Ovary (tissue), 9 donors: ENCODE measurements around the gene PPP6R2. TPM values are rescaled to one million over a fixed set of nuclear protein-coding genes. Genes with fewer than 3 reads are reported as not detected.

Source experiments
- DNase-seq, 5 donors: peaks; one replicate each; pipeline ENCODE4 v3.0.0-alpha.2; 2019 to 2020
- H3K27ac ChIP-seq, 2 donors: fragments of 200-600 bp; one replicate each; pipeline versions ENCODE4 v1.5.1 to v1.8.0; 2019 to 2022
- H3K27me3 ChIP-seq: fragments of 200-600 bp; one replicate; pipeline ENCODE4 v1.8.0; 2022
- H3K36me3 ChIP-seq: fragments of 200-600 bp; sonication (generic); one replicate; pipeline ENCODE4 v1.5.1; 2019
- H3K4me1 ChIP-seq: one replicate; pipeline ENCODE4 v1.8.1; 2013; ENCODE audit warnings: mild to moderate bottlenecking, moderate library complexity; ENCODE audit not compliant: insufficient read depth
- H3K4me3 ChIP-seq: fragments of 200-600 bp; sonication (generic); one replicate; pipeline ENCODE4 v1.5.1; 2017
- H3K9me3 ChIP-seq, 2 donors: fragments of 200-600 bp in 1 of 2; sonication (generic) in 1 of 2; one replicate each; pipeline versions ENCODE4 v1.5.1 to v1.8.1; 2013 to 2019; ENCODE audit warnings: mild to moderate bottlenecking in 1 of 2, moderate library complexity in 1 of 2
- CTCF ChIP-seq, 3 donors: fragments of 450-650 bp in 2 of 3; fragments of 200-600 bp in 1 of 3; IDR thresholded peaks; one replicate each; pipeline versions ENCODE4 v1.5.1 to v1.8.0; 2016 to 2022; ENCODE audit warnings: antibody characterized with exemption in 3 of 3, mild to moderate bottlenecking in 1 of 3
- EP300 ChIP-seq: sonication (generic); formaldehyde crosslinking; IDR thresholded peaks from one replicate; pipeline ENCODE4 v1.6.1; 2017; ENCODE audit warnings: antibody characterized with exemption
- POLR2A ChIP-seq: fragments of 450-650 bp; IDR thresholded peaks from one replicate; pipeline ENCODE4 v1.6.1; 2017; ENCODE audit warnings: antibody characterized with exemption, mild to moderate bottlenecking, moderate library complexity
- WGBS, 3 donors: extraction: QIAGEN DNeasy Blood & Tissue Kit in 1 of 3; methylation state at CpG; one replicate each; pipeline versions ENCODE4 v1.1.5 to v1.1.7; 2013 to 2017; 5-methylcytosine and 5-hydroxymethylcytosine counted together
- intact Hi-C, 4 donors: fragments of 100-400 bp; cut with DNase I; formaldehyde crosslinking; loops; one replicate each; pipeline versions ENCODE4 v1.11.0 to v1.15.1; 2022 to 2023
- polyA plus RNA-seq, 2 donors: library from polyadenylated mRNA; stranded (reverse); fragments of 200-250 nt in 1 of 2; fragments of 350-450 nt in 1 of 2; fragmentation: Illumina TruSeq in 1 of 2; extraction: RNeasy Lipid Tissue Mini Kit (QIAGEN cat#74804) in 1 of 2; gene quantifications; one replicate each; pipeline ENCODE4 v1.2.3, GENCODE V29; 2013 to 2014
- total RNA-seq, 7 donors: library from RNA; depleted of rRNA in 2 of 7; stranded (reverse); fragments of >200 nt in 2 of 7; fragmentation: NEBNext Ultra II Directional in 3 of 7; extraction: Animal tissue kit (Norgen Biotek cat#: 25700) in 3 of 7; gene quantifications; one replicate each; pipeline versions ENCODE4 v1.1.0 to v1.2.4, GENCODE V29; 2016 to 2023
- donor health status: DM: no; HTN: no; CAD: no; lungs with moderate emphysema.
- donor health status: DM: no; HTN: no; CAD: no.
- donor health status: Bipolar disorder and iron deficiency.
- donor health status: DM: yes; HTN: yes; CAD: no.
- donor health status: DM: no; HTN: no; CAD: no.
- donor health status: DM: yes; HTN: yes; CAD: no.

The PPP6R2 gene
- total and polyA plus RNA-seq, 9 donors: 8.2 to 52.9 (median 35.1) TPM

- no peak overlapping the region for H3K4me3 ChIP-seq
- no peaks in the 10 kb centered on the region for H3K9me3 ChIP-seq
- no peak for TF ChIP-seq POLR2A
- TF ChIP-seq EP300: no peak
- no peaks in the 10 kb centered on the region for H3K36me3 ChIP-seq
- no peaks in the 10 kb centered on the region for H3K4me1 ChIP-seq
- H3K27me3 ChIP-seq: peaks cover 9% of the 10 kb centered on the region
- intact Hi-C loops: no loop called here
- no peak overlapping the region for H3K27ac ChIP-seq
- WGBS, 3 donors: 37 to 52% (median 45%) methylated on average over 29 to 35 of the region's 35 CpGs
- DNase-seq: no peak
Observed at GRCh38 chr22:50482107-50483074, 139.3 kb downstream of the PPP6R2 start.

GRCh38 chr22:50483106-50483505, 140.0 kb downstream of the PPP6R2 start:
- Histone ChIP-seq H3K27ac (no peak overlapping the region), H3K27me3 (peaks cover 9% of the 10 kb centered on the region), H3K4me3 (no peak overlapping the region), H3K9me3 (no peaks in the 10 kb centered on the region), H3K4me1 (no peaks in the 10 kb centered on the region), H3K36me3 (no peaks in the 10 kb centered on the region)
- TF ChIP-seq CTCF (IDR thresholded peaks at IDR 0.05) (no peak), EP300 (no peak), POLR2A (no peak)
- WGBS, 3 donors: 71 to 83% (median 77%) methylated on average over 10 of the region's 10 CpGs
- DNase-seq: no peak
- intact Hi-C loops: no loop called here

- no peak overlapping the region for H3K27ac ChIP-seq
- no peaks in the 10 kb centered on the region for H3K4me1 ChIP-seq
- no peaks in the 10 kb centered on the region for H3K36me3 ChIP-seq
- TF ChIP-seq POLR2A: no peak
- TF ChIP-seq EP300: no peak
- no peak for TF ChIP-seq CTCF (IDR thresholded peaks at IDR 0.05)
- H3K27me3 ChIP-seq: peaks cover 9% of the 10 kb centered on the region
- 84 to 93% (median 85%) methylated on average over 8 of the region's 8 CpGs for WGBS, 3 donors
- DNase-seq: no peak
- H3K9me3 ChIP-seq: no peaks in the 10 kb centered on the region
- intact Hi-C loops: no loop called here
- H3K4me3 ChIP-seq: no peak overlapping the region
Observed at GRCh38 chr22:50483556-50483955, 140.4 kb downstream of the PPP6R2 start.

GRCh38 chr22:50483977-50484853, 141.1 kb downstream of the PPP6R2 start:
- no peak overlapping the region for H3K27ac ChIP-seq
- H3K36me3 ChIP-seq: no peaks in the 10 kb centered on the region
- TF ChIP-seq EP300: no peak
- TF ChIP-seq POLR2A: no peak
- TF ChIP-seq CTCF (IDR thresholded peaks at IDR 0.05): no peak
- no peaks in the 10 kb centered on the region for H3K9me3 ChIP-seq
- no peak overlapping the region for H3K4me3 ChIP-seq
- no peak for DNase-seq
- peaks cover 9% of the 10 kb centered on the region for H3K27me3 ChIP-seq
- 79 to 83% (median 83%) methylated on average over 31 of the region's 31 CpGs for WGBS, 3 donors
- H3K4me1 ChIP-seq: no peaks in the 10 kb centered on the region
- intact Hi-C loops: no loop called here
